GM18873 (cell line): ENCODE measurements around the gene LARP4B.

ENCODE experiments used
- ATAC-seq: cut with Tn5 transposase; IDR thresholded peaks from one replicate; pipeline ENCODE4 v1.9.1; 2021; ENCODE audit warnings: mild to moderate bottlenecking, moderate library complexity, moderate number of reproducible peaks; ENCODE audit not compliant: unreplicated experiment, low FRiP score

LARP4B gene

DNA sequence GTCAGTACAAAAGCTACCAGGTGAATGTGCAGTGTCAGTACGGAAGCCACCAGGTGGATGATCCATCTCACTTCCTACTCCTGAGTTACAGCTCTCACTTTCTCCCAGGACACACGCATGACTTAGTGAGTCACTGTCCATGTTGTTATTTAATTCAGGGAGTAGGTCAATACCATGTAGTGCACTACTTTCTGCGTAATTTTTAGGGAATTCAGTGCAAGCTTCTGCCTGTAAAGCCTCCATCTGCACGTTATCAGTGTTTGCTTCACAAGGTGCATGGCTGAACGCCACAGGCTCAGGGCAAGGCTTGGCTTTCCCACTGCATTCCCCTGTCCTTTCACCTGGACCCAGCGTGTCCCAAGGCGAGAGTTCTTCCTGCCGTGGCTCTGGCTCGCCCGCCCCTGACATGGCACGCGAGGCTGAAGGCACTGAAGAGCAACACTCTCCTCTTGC, 59.5 kb downstream of the LARP4B start:
- ATAC-seq = no peak

DNA sequence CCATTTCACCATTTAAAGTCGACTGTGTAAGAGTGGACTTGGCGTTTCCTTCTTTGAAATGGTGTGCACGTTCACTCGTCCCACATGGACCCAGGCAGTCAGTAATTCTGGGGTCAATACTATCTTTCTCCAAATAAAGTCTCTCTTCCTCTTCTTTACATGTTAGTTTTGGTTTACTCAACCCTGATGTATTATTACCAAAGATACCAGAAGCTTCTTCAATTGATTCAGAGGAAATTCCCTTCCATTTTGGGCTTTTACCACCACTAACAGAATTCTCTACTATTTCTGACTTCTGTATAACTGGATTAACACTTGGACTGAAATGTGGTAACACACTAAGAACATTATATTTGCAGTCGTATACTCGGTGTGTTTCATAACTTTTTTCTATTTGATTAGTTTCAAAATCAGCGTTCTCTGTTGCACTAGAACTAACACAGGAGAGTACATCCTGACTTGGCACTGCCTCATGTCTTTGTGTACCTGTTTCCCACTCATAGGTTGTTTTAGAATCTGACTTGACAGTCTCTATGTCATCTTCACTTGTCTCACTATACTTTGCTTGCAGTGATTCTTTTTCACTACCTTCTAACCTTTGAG, 60.8 kb downstream of the LARP4B start:
- no peak for ATAC-seq

DNA sequence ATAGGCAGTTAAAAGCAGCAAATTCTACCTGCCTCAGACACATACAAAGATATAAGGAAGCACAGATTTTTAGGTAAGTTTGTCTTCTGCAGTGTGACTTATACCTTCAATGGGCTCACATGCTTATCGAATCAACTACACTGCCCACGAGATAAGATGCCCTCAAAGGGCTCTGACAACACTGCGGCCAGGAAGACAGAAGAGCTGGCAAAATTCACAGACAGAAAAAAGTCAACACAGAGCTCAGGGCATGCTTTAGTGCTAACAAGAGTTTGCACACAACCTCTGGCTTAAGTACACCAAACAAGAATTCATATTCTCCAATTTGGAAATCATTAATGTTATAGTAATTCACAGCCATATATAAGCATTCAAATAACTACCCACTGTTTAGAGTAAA, 62.3 kb downstream of the LARP4B start:
- ATAC-seq = no peak

DNA sequence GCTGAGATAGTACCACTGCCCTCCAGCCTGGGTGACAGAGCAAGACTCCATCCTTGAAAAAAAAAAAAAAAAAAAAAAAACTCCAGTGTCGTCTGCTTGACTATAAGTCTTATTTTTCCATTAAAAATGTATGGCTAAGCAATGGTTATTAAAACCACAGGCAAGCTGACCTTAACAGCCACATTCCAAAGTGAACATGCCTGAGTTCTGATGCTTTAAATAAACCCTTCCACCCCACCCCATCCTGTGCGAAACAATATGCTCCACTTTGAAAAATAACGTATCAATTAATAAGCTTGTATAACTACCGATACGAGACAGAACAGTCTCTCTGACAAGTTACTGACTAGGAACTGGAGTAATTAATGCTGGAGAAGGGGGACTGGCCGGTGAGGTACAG, 63.7 kb downstream of the LARP4B start:
- no peak for ATAC-seq

DNA sequence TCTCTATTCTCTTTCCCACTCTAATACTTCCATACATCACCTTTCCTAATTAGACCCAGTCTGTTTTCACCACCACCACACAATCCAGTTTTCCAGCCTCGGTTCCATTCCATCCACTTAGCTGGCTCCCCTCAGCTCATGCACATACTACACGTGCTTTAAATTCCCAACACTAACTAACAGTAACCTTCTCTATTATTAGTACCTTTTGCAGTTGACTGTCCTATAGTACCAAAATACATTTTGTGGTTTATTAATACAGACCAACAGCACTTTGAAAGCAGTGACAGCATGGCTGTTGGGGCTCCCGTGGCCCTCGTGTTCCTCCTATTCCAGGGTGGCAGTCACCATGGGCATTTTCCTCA, 64.9 kb downstream of the LARP4B start:
- no peak for ATAC-seq

DNA sequence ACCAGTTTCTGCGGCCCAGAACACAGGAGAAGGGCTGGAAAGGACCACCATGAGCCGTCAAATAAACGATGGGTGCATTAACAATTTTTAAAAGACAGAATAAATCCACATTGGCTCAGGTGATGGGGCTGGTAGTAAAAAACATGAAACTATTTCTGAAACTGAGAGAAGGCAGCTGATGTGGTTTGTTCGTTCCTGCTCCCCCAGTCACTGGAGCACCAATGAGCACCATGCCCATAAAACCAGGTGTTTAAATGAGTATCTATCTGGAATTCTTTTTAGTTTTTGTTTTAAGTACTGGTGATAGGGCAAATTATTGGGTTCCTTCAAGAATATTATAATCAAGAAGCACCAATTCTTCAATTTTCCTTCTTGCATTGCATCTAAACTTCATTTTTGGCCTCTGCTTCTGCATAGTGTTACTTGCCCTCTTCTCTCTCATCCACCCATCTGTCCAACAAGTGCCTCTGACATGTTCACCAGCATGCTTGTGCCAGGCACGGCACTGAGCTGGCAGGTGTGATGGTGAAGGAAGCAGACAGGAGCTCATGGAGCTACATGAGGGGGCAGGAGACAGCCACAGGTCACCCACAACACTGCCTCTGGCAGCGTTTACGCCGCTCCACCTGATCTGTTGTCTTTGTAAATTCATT, 65.5 kb downstream of the LARP4B start:
- no peak for ATAC-seq

DNA sequence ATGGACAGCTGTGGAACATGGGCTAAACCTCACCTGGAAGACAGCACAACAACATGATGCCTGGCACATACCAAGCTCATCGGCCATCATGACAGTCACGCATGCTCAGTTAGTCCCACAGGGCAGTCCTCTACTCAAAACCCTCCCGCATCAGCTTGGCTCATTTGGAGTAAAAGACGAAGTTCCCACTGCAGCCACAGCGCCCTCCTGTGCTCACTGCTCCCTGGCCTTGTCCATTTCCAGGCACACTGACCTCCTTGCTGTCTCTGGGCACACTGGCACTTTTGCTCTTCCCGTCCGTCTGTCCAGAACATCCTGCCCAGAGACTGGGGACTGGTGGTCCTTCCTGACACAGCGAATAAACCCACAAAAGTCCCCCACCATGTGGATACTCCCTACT, 66.2 kb downstream of the LARP4B start:
- ATAC-seq = no peak

DNA sequence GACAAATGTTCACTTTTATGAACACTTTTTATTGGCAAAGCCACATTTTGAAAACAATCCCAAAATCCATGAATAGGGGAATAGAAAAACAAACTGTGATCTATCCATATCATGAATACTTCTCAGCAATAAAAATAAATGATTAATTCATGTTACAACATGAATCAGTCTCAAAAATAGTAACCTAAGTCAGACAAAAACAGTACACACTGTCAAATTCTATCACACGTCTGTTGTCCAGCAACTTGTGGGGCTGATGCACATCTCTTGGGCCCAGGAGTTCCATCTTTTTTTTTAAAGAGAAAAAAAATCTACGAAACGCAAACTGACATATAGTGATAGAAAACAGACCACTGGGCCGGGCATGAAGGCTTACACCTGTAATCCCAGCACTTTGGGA, 71.0 kb downstream of the LARP4B start:
- ATAC-seq = no peak

DNA sequence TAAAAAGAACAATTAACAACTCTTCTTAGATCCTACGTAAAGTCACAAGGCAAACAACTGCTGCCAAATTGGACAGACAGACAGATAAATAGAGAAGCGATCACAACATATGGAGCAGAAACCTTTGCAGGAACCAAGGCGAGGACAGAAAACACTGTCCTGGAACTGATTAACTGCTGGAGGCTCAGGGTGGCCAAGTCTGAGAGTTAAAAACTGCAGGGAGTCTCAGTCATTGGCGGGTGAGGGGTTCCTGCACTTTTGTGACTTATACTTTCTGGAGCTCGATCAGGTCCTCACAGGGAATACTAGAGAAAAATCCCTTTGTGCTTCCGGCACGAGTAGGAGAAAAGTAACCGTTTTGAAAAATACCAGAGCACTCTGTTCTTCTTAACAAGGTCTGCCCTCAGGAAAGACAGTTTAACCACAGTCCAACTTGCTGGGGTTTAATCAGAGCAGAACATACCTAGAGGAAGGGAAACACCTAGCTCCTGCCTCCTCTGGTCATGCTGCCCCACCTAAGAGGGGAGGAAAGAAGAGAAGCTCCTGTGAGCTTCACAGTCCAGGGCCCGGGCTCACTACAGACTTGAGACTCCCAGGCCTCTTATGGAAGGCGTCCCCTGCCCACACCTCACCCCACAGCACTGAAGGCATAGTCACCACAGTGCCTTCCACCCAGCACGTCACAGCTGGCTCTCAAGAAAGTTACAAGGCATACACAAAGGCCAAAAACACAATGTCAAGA, 74.9 kb downstream of the LARP4B start:
- ATAC-seq = no peak

DNA sequence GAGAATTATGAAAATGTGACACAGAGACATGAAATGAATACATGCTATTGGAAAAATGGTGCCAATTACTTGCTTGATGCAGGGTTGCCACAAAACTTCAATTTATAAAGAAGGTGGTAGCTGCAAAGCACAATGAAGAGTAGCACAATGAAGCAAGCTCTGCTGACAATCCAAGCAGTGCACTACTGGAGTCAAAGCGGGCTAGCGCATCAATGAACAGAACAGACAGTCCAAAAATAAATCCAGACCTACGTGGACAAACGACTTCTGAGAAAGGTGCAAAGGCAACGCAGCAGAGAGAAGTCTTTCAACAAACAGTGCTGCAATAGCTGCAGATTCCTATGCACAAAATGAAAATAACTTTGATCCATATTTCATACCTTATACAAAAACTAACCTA, 75.8 kb downstream of the LARP4B start:
- no peak for ATAC-seq

DNA sequence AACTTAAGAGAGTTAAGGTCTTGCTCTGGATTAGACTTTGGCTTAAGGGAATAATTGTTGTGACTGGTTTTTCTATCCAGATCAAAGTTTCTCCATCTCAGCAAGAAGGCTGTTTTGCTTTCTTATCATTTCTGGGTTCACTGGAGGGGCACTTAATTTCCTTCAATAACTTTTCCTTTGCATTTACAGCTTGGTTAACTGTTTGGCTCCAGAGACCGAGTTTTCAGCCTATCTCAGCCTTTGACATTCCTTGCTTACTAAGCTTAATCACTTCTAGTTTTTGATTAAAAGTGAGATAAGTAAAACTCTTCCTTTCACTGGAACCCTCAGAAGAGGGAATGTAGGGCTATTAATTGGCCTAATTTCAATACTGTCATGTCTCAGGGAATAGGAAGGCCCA, 76.4 kb downstream of the LARP4B start:
- no peak for ATAC-seq

DNA sequence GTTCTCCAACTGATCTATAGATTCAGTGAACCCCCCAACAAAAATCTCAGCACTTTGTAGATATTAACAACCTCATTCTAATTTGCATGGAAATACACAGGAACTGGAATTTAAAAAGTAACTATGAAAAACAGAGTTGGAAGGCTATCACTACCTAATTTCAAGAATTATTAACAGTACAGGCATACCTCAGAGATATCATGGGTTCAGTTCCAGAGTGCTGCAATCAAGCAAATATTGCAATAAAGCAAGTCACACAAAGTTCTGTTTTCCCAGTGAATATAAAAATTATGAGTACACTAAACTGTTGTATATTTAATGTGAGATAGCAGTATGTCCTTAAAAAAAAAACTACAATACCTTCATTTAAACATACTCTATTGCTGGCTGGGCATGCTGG, 78.5 kb downstream of the LARP4B start:
- ATAC-seq = no peak

DNA sequence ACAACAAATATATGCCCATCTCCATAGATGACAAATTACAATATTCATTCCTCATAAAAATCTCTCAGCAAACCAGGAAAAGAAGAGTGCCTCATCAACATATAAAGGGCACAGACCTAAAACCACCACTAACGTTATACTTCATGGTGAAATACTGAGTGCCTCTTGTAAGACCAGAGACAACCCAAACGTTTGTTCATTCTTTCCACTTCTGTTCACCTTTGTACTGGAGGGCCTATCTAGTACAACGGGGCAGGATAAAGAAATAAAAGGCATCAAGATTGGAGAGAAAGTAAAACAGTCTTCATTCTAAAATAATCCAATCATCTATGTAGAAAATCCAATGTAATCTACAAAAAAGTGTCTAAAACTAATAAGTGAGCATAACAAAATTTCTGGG, 79.1 kb downstream of the LARP4B start:
- ATAC-seq = peak; percentile 25

DNA sequence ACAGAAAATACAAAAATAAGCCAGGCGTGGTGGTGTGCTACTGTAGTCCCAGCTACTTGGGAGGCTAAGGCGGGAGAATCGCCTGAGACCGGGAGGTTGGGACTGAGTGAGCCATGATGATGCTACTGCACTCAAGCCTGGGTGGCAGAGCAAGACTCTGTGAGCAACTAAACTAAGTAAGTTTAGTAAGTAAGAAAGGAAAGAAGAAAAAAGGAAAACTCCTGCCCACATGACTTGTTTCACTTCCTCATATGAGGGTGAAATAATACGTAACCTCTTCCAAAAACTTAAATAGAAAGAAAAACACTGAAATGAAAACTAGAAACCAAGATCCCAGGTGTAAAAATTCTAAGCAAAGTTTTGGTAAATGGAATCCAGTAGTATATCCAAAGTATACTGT, 79.6 kb downstream of the LARP4B start:
- ATAC-seq = peak; percentile 87

DNA sequence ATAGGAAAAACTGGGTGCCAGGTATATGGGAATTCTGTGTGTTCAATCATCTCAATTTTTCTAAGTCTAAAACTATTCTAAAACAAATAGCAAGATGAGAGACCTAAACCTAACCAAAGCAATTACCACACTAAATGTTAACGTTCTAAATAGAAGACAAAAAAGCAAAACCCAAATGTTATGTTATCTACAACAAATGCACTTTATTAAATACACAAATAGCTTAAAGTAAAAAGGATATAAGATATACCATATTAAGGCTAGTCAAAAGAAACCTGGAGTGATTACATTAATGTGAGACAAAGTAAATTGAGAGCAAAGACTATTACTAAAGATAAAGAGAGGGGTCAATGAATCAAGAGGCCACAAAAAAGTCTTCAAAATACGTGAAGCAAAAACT, 81.4 kb downstream of the LARP4B start:
- ATAC-seq = no peak

DNA sequence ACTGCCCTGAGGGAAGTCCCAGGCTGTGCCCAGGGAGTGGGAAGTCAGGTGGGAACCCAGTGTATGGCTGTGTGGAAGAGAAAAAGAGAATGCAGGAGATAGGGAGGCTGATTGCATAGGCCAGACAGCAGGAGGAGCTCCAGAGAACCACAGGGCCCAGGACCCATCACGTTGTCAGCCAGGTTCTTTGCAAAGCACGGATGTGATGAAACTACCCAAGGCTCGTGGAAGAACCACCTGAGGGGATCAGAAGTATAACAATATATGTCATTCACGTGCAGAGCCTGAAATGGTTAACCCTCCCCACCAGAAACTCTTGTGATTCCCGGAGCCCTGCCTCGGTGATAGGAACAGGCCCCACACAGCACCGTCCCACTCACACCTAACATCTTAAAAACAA, 83.6 kb downstream of the LARP4B start:
- no peak for ATAC-seq

DNA sequence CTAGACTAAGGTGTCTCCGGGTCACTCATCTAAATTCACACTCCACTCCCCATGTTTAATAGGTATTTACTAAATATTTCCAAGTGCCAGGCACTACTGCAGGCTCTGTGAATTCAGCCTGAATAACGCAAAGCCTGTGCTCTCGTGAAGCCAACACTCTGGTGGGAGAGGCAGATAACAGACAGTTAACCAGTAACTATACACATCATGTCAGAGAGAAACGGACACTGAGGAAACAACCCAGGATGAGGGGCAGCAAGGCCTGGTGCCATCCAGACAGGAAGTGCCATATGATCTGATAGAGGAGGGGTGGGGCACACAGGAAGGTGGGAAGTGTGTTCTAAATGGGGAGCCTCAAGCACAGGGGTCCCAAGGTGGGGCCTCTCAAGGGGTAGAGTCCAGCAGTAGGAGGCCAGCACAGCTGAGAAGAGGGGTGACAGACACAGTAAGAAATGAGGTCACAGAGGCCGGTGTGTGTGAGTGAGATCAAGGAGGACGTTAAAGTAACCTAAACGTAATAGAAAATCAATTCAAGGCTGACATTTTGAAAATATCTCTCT, 85.3 kb downstream of the LARP4B start:
- no peak for ATAC-seq

DNA sequence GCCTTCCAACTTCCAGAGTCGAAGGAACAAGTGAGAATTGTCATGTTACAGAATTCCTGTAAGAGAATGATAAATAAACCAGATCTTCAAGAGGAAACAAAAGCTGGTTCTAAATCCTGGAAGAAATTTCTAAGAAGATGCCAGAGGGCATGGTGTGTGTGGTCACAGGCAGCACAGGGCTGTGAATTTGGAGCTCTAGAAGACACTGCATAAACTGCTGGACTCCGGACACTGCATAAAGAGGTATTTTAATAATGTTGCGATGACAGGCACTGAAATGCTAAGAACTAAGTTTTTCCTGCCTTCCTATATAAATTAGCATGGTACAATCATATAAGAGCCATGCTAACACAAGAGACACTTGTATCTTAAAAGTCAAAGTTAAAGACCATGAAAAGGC, 86.0 kb downstream of the LARP4B start:
- no peak for ATAC-seq

DNA sequence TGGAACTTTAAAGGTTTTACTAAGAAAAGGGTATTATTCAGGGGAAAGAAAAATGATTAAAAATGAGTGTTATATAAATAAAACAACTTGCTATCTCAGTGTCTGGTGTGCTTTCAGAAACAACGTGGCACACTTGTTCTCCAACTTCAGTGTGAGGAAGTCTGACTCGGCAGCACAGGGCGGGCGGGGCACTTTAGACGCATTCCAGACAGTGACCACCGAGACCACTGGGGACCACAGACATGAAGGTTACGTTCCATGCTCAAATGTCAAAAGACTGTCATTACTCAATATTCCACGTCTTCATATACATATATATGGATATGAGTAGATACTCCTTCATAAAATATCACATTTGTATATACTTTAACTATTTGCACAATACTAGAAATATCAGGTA, 87.0 kb downstream of the LARP4B start:
- no peak for ATAC-seq

DNA sequence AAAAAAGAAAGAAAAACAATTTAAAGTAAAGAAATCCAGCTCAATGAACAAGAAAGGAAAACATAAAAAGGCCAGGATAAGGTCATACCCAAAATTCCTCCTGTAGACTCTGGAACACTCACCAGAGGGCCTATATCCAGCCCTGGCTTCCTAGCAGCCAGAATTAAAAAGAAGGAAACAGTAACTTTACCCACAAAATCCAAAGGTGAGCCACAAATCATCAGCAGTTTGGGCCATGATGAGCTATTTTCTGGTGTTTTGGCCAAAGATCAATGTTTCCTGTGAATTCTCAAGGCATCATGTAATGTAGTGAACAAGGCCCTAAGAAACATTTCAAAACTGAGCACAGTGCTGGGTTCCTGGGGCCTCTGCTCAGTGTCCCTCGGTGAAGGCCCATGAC, 87.8 kb downstream of the LARP4B start:
- no peak for ATAC-seq

DNA sequence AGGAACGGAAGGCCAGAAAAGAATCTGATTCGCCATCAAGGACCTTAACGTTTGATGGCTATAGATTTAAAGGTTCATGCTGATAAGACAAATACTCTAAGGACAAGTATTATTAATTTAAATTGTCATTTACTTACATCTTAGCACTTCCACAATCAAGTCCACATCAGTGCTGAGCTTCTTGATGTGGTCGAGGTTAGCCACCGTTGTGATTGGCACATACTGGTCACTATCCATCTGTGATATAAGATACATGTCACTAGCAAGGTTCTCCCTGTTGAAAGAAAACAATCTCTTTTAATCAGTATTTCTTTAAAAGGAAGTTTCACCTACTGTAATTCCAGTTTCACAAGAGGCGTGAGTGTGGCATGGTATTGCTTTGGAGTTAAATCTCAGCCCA, 88.7 kb downstream of the LARP4B start:
- ATAC-seq = no peak

DNA sequence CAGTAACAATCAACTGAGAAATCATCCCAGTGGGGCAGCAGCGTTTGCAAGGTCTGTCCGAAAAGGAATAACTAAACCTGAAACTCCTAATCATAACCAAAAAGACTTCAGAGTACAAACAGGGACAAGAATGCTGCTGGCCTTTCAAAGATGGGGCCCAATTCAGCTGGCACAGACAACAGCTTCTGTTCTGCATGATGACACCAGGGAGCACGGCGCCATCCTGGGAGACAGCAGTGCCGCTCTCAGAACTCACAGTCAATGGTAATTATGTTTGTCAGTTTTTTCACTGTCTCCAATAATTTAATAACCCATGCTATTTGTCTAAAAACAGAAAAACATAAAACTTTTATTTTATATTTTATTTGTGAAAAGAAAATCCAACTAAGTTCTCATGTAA, 90.0 kb downstream of the LARP4B start:
- ATAC-seq = no peak
